B cell (primary cell): ENCODE measurements around the gene DNALI1. TPM values are rescaled to one million over a fixed set of nuclear protein-coding genes. Genes with fewer than 3 reads are reported as not detected.

ENCODE experiments used
- ATAC-seq: fragments of 200-7000 bp; cut with Tn5 transposase; one replicate; pipeline ENCODE4 v1.10.0; 2021; ENCODE audit warnings: low read depth, mild to moderate bottlenecking, moderate number of reproducible peaks, moderate library complexity
- CTCF ChIA-PET: fragments of 350-600 bp; sonication (Branson Sonifier 250); formaldehyde crosslinking; loops from one replicate; lab custom pipeline; 2021; ENCODE audit warnings: antibody characterized with exemption, inconsistent platforms; lab: Charles Lee
- POLR2A ChIA-PET: fragments of 350-600 bp; sonication (Branson Sonifier 250); formaldehyde crosslinking; loops from one replicate; lab custom pipeline; 2021; ENCODE audit warnings: antibody characterized with exemption; lab: Charles Lee
- DNase-seq: peaks from one replicate; pipeline ENCODE4 v3.0.0; 2013
- H2AFZ ChIP-seq: 2 replicates; pipeline ENCODE4 v1.6.1; 2012; ENCODE audit warnings: mild to moderate bottlenecking, low read depth, low read length; ENCODE audit not compliant: insufficient read depth, poor library complexity, severe bottlenecking
- H3K27ac ChIP-seq, 2 donors: 1 replicate in 1 of 2; 2 replicates in 1 of 2; pipeline ENCODE4 v1.5.1; 2012 to 2013; ENCODE audit warnings: low read length in 2 of 2, mild to moderate bottlenecking in 2 of 2, moderate library complexity in 1 of 2
- H3K27me3 ChIP-seq, 4 experiments: fragments of 200-600 bp in 1 of 4; sonication (generic) in 1 of 4; replicated peaks in 1 of 4; 1 replicate in 2 of 4; 2 replicates in 2 of 4; pipeline versions ENCODE4 v1.6.1 to v1.7.0; 2013 to 2016; ENCODE audit warnings: low read length in 3 of 4, mild to moderate bottlenecking in 2 of 4, mixed read lengths in 1 of 4, moderate library complexity in 1 of 4; ENCODE audit not compliant: insufficient read depth in 4 of 4, control insufficient read depth in 3 of 4; ENCODE audit errors: control extremely low read depth in 1 of 4
- H3K36me3 ChIP-seq, 2 experiments: replicated peaks in 1 of 2; 1 replicate in 1 of 2; 2 replicates in 1 of 2; pipeline versions ENCODE4 v1.6.1 to v1.7.1; 2013; ENCODE audit warnings: low read length in 1 of 2; ENCODE audit not compliant: insufficient read depth in 2 of 2, control insufficient read depth in 1 of 2; ENCODE audit errors: control extremely low read depth in 1 of 2, extremely low read depth in 1 of 2
- H3K4me1 ChIP-seq, 2 donors: fragments of 200-600 bp in 1 of 2; sonication (generic) in 1 of 2; 1 replicate in 1 of 2; 2 replicates in 1 of 2; pipeline versions ENCODE4 v1.5.1 to v1.6.1; 2013 to 2017; ENCODE audit warnings: low read length in 2 of 2; ENCODE audit not compliant: control insufficient read depth in 2 of 2, insufficient read depth in 2 of 2
- H3K4me2 ChIP-seq: replicated peaks from 2 replicates; pipeline ENCODE3; 2012; ENCODE audit warnings: mild to moderate bottlenecking, low read depth, low read length; ENCODE audit not compliant: poor library complexity, severe bottlenecking
- H3K4me3 ChIP-seq, 5 experiments: fragments of 200-600 bp in 1 of 5; sonication (generic) in 1 of 5; 1 replicate in 3 of 5; 2 replicates in 2 of 5; pipeline versions ENCODE4 v1.5.1 to v1.7.0; 2011 to 2016; ENCODE audit warnings: low read length in 4 of 5, mild to moderate bottlenecking in 4 of 5, low read depth in 2 of 5, control low read depth in 1 of 5, moderate library complexity in 1 of 5; ENCODE audit not compliant: insufficient read depth in 1 of 5; ENCODE audit errors: control extremely low read depth in 1 of 5, extremely low read depth in 1 of 5
- H3K79me2 ChIP-seq: fragments of 200-600 bp; sonication (generic); one replicate; pipeline ENCODE4 v1.6.0; 2016; ENCODE audit warnings: low read length; ENCODE audit not compliant: control insufficient read depth, insufficient read depth
- H3K9ac ChIP-seq: fragments of 200-600 bp; sonication (generic); 2 replicates; pipeline ENCODE4 v1.6.1; 2017; ENCODE audit warnings: mild to moderate bottlenecking, low read length, moderate library complexity
- H3K9me3 ChIP-seq, 3 donors: one replicate each; pipeline versions ENCODE4 v1.6.1 to v1.7.1; 2013; ENCODE audit warnings: low read length in 2 of 3; ENCODE audit not compliant: control insufficient read depth in 2 of 3, insufficient read depth in 1 of 3; ENCODE audit errors: control extremely low read depth in 1 of 3
- H4K20me1 ChIP-seq: 2 replicates; pipeline ENCODE4 v1.6.0; 2012; ENCODE audit warnings: mild to moderate bottlenecking, low read length; ENCODE audit not compliant: insufficient read depth, control insufficient read depth, poor library complexity, severe bottlenecking
- H3K27ac Mint-ChIP-seq: one replicate; pipeline ENCODE4 v1.8.0; 2021; ENCODE audit warnings: mixed read lengths
- H3K27me3 Mint-ChIP-seq: one replicate; pipeline ENCODE4 v1.8.0; 2021; ENCODE audit warnings: mixed read lengths
- H3K4me1 Mint-ChIP-seq: one replicate; pipeline ENCODE4 v1.8.0; 2021; ENCODE audit warnings: mixed read lengths
- H3K4me3 Mint-ChIP-seq: one replicate; pipeline ENCODE4 v1.8.0; 2021; ENCODE audit warnings: mixed read lengths
- H3K9me3 Mint-ChIP-seq: one replicate; pipeline ENCODE4 v1.8.0; 2022; ENCODE audit warnings: mixed read lengths; ENCODE audit not compliant: insufficient read depth
- CTCF ChIP-seq: fragments of 200-600 bp; IDR thresholded peaks from one replicate; pipeline ENCODE4 v1.8.0; 2022; ENCODE audit warnings: antibody characterized with exemption, mild to moderate bottlenecking
- EZH2 ChIP-seq: IDR thresholded peaks from 2 replicates; pipeline ENCODE4 v1.6.1; 2012; ENCODE audit warnings: borderline replicate concordance, low read depth, mild to moderate bottlenecking, moderate library complexity, low read length; ENCODE audit not compliant: insufficient read depth, poor library complexity, severe bottlenecking
- WGBS: methylation state at CpG from one replicate; pipeline ENCODE4 v1.1.5; 2013; ENCODE audit warnings: missing lambda C conversion rate; ENCODE audit not compliant: insufficient coverage; 5-methylcytosine and 5-hydroxymethylcytosine counted together
- intact Hi-C: fragments of 100-400 bp; cut with micrococcal nuclease; formaldehyde crosslinking; loops from one replicate; pipeline ENCODE4 v1.10.0; 2022
- polyA plus RNA-seq: library from polyadenylated mRNA; depleted of rRNA; stranded (reverse); fragments of >200 nt; gene quantifications from 2 replicates; pipeline ENCODE4 v1.2.3, GENCODE V29; 2012
- total RNA-seq, 2 donors: library from RNA; stranded (reverse); fragments of 120-200 nt in 1 of 2; gene quantifications; 1 replicate in 1 of 2; 2 replicates in 1 of 2; pipeline versions ENCODE4 v1.2.3 to v1.2.4, GENCODE V29; 2013 to 2022

Gene DNALI1
- total and polyA plus RNA-seq, 2 donors (not counting 1 experiment from before 2014, with no cell fraction given): not detected

DNA sequence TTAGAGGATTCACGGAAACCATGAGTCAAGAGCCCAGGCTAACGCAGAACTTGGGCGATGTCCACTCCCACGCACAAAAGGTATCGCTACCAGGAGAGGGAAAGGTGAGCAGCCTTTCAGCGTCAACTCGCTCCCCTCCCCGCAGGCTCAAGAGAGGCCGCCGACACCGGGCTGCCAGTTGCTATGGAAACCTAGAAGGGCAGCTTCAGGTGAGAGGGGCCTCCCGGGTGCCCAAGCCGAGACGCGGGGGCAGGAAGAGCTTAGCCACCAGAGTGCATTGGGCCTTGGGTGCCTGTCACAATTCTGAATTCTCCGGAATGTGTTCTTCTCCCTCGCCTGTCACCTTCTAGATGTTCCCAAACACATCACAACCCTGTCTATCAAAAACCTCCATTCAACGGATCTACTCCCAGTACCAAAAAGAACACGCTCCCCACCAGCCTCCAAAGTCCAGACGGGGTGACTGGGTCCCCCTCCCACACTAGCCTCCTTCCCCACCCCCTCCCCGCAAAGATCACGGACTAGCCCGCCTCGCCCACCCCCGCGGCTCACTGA is 42.9 kb upstream of the DNALI1 start:
- H3K4me1 ChIP-seq: peaks cover 14 to 19% of the 10 kb centered on the region in 2 donors
- H3K79me2 ChIP-seq: peaks cover 42% of the 10 kb centered on the region
- no peaks in the 10 kb centered on the region for H3K27me3 Mint-ChIP-seq
- peak overlapping the region; percentile 94 for H2AFZ ChIP-seq
- H3K4me1 Mint-ChIP-seq: peaks cover 38% of the 10 kb centered on the region
- no peaks in the 10 kb centered on the region for H3K27me3 ChIP-seq
- peak; percentile 58 for DNase-seq
- no peaks in the 10 kb centered on the region for H3K9me3 Mint-ChIP-seq
- POLR2A ChIA-PET: interaction anchor here (1.1 to 1.3 kb wide), 3 partner anchors 35 to 39 kb away, joined by 4 to 9 read pairs (median 5); no protein-coding TSS in a partner anchor
- H3K4me3 Mint-ChIP-seq: peak overlapping the region; percentile 98
- H3K9ac ChIP-seq: peak overlapping the region; percentile 67
- TF ChIP-seq EZH2 (no peak), CTCF (no peak)
- H4K20me1 ChIP-seq: peaks cover 13% of the 10 kb centered on the region
- H3K4me3 ChIP-seq: peak overlapping the region; percentile 23 to 80 (median 77)
- no peak for ATAC-seq
- H3K9me3 ChIP-seq: no peaks in the 10 kb centered on the region
- CTCF ChIA-PET: interaction anchor here (1.1 to 3.9 kb wide), 13 partner anchors 8 to 177 kb away, joined by 3 to 33 read pairs (median 8); partner anchors contain the start of genes GNL2 and SNIP1
- peak overlapping the region; percentile 76 for H3K4me2 ChIP-seq
- H3K36me3 ChIP-seq: peaks cover 9 to 14% of the 10 kb centered on the region in 2 experiments
- intact Hi-C loops: loop anchor here (1.0 to 2.0 kb wide), 5 partner anchors 40 to 178 kb away; partner anchors contain the start of genes CDCA8, GNL2, SNIP1 and ZC3H12A
- H3K27ac Mint-ChIP-seq: peak overlapping the region; percentile 95
- WGBS: 11% methylated on average over 20 of the region's 26 CpGs
- peak overlapping the region in 1 of 2 donors; percentile 78 for H3K27ac ChIP-seq
